Erythroblast (primary cell): Measurements from ENCODE around the gene DOCK3.

Source experiments
- GATA1 ChIP-seq: IDR thresholded peaks from 2 replicates; pipeline ENCODE4 v1.6.1; 2011; ENCODE audit warnings: low read depth, mild to moderate bottlenecking, control low read depth, low read length, moderate library complexity
- POLR2A ChIP-seq: IDR thresholded peaks from 2 replicates; pipeline ENCODE4 v1.6.1; 2011; ENCODE audit warnings: mild to moderate bottlenecking, low read length

DNA sequence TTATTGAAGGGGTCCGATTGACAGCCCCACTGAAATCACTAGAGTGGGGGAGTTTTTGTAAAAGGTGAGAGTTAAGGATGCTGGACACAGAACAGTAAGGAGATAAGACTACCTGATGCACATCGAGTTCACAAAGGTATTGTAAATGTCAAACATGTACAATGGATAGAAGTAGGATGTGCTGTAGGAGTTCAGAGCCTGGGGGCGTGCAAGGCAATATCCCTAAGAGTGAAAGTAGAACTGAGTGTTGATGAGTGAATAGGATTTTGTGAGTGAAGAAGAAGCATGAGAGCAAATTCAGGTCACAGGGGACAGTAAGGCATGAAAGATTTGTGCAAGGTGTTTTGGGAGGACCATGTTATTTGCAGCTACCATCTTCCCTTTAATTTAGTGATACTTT is 21.5 kb downstream of the DOCK3 start:
- TF ChIP-seq POLR2A (no peak), GATA1 (no peak)
